HG02678 (cell line): ENCODE measurements around the gene AMBRA1.

Source experiments
- ATAC-seq: cut with Tn5 transposase; IDR thresholded peaks from one replicate; pipeline ENCODE4 v1.9.1; 2021; ENCODE audit warnings: mild to moderate bottlenecking, moderate library complexity; ENCODE audit not compliant: unreplicated experiment

AMBRA1 gene

GRCh38 chr11:46413760-46414465 is 179.9 kb downstream of the AMBRA1 start:
- ATAC-seq, result no peak

GRCh38 chr11:46410021-46410420 is 183.8 kb downstream of the AMBRA1 start:
- no peak for ATAC-seq

- ATAC-seq, result no peak
Measured at GRCh38 chr11:46408407-46408986, 185.3 kb downstream of the AMBRA1 start.

GRCh38 chr11:46407635-46408034 is 186.2 kb downstream of the AMBRA1 start:
- ATAC-seq, result no peak

GRCh38 chr11:46404476-46405017 is 189.3 kb downstream of the AMBRA1 start:
- ATAC-seq, result no peak

GRCh38 chr11:46402957-46403902 is 190.6 kb downstream of the AMBRA1 start:
- no peak for ATAC-seq

- ATAC-seq, result no peak
Measured at GRCh38 chr11:46397526-46397925, 196.3 kb downstream of the AMBRA1 start.

- ATAC-seq, result no peak
Measured at GRCh38 chr11:46393759-46394158, 200.1 kb downstream of the AMBRA1 start.

- ATAC-seq, result no peak
Measured at GRCh38 chr11:46393231-46393616, 200.6 kb downstream of the AMBRA1 start.

- ATAC-seq, result peak; percentile 70
Measured at GRCh38 chr11:46392421-46393230, 201.2 kb downstream of the AMBRA1 start.

- ATAC-seq, result no peak
Measured at GRCh38 chr11:46391578-46392420, 202.0 kb downstream of the AMBRA1 start, which contains the start of gene CHRM4. Gene CHRM4 (minus strand): TSS chr11:46391776. CDS start chr11:46386557, 5,219 bp downstream.

- ATAC-seq, result no peak
Measured at GRCh38 chr11:46391186-46391577, 202.6 kb downstream of the AMBRA1 start.

- no peak for ATAC-seq
Measured at GRCh38 chr11:46390331-46391171, 203.3 kb downstream of the AMBRA1 start.

- no peak for ATAC-seq
Measured at GRCh38 chr11:46389450-46390330, 204.1 kb downstream of the AMBRA1 start.

GRCh38 chr11:46388619-46389449 is 205.0 kb downstream of the AMBRA1 start:
- ATAC-seq, result no peak

- ATAC-seq, result no peak
Measured at GRCh38 chr11:46387919-46388618, 205.8 kb downstream of the AMBRA1 start.
